Measurements from ENCODE around the gene ELP4. TPM values are rescaled to one million over a fixed set of nuclear protein-coding genes. Genes with fewer than 3 reads are reported as not detected.
"Not testable (repeated sequence)": the region's sequence is repeated elsewhere in the genome, so short reads cannot be mapped to it uniquely, and the experiment has no call there.

ELP4 gene
- total and polyA plus RNA-seq, 9 donors: 12.0 to 18.8 (median 15.3) TPM

- Histone ChIP-seq H3K4me3 (ENCODE audit: low read length) (no peak overlapping the region), H3K27me3 (ENCODE audit: control insufficient read depth, insufficient read depth, low read length) (no peaks in the 10 kb centered on the region), H3K4me1 (ENCODE audit: control insufficient read depth, insufficient read depth, low read length) (no peaks in the 10 kb centered on the region), H3K36me3 (ENCODE audit: control insufficient read depth, insufficient read depth, low read length) (no peaks in the 10 kb centered on the region), H3K9me3 (replicated peaks; ENCODE audit: control insufficient read depth, low read depth, low read length) (no peaks in the 10 kb centered on the region), H3K27ac (ENCODE audit: low read length) (no peak overlapping the region)
- WGBS (ENCODE audit: insufficient coverage): no CpG with 5 or more reads among the region's 1 CpG
- DNase-seq: no peak
These were observed 143.0 kb downstream of the ELP4 start for GRCh38 chr11:31652528-31652927.

GRCh38 chr11:31655483-31655882 lies 145.9 kb downstream of the ELP4 start:
- Histone ChIP-seq H3K4me1 (ENCODE audit: control insufficient read depth, insufficient read depth, low read length) (no peaks in the 10 kb centered on the region), H3K27me3 (ENCODE audit: control insufficient read depth, insufficient read depth, low read length) (no peaks in the 10 kb centered on the region), H3K36me3 (ENCODE audit: control insufficient read depth, insufficient read depth, low read length) (no peaks in the 10 kb centered on the region), H3K27ac (ENCODE audit: low read length) (no peak overlapping the region), H3K4me3 (ENCODE audit: low read length) (no peak overlapping the region), H3K9me3 (replicated peaks; ENCODE audit: control insufficient read depth, low read depth, low read length) (no peaks in the 10 kb centered on the region)
- no CpG with 5 or more reads among the region's 3 CpGs for WGBS (ENCODE audit: insufficient coverage)
- no peak for DNase-seq

GRCh38 chr11:31656051-31656450 lies 146.5 kb downstream of the ELP4 start:
- no peaks in the 10 kb centered on the region for H3K27me3 ChIP-seq (ENCODE audit: control insufficient read depth, insufficient read depth, low read length)
- no CpG with 5 or more reads among the region's 1 CpG for WGBS (ENCODE audit: insufficient coverage)

GRCh38 chr11:31657091-31657490 lies 147.5 kb downstream of the ELP4 start:
- Histone ChIP-seq H3K36me3 (ENCODE audit: control insufficient read depth, insufficient read depth, low read length) (no peaks in the 10 kb centered on the region), H3K4me3 (ENCODE audit: low read length) (no peak overlapping the region), H3K27ac (ENCODE audit: low read length) (no peak overlapping the region), H3K9me3 (replicated peaks; ENCODE audit: control insufficient read depth, low read depth, low read length) (no peaks in the 10 kb centered on the region), H3K27me3 (ENCODE audit: control insufficient read depth, insufficient read depth, low read length) (no peaks in the 10 kb centered on the region), H3K4me1 (ENCODE audit: control insufficient read depth, insufficient read depth, low read length) (no peaks in the 10 kb centered on the region)
- no peak for DNase-seq
- no CpG with 5 or more reads among the region's 1 CpG for WGBS (ENCODE audit: insufficient coverage)

More at GRCh38 chr11:31656051-31656450, 146.5 kb downstream of the ELP4 start:
- H3K27ac ChIP-seq (ENCODE audit: low read length): no peak overlapping the region
- no peaks in the 10 kb centered on the region for H3K9me3 ChIP-seq (replicated peaks; ENCODE audit: control insufficient read depth, low read depth, low read length)
- H3K4me1 ChIP-seq (ENCODE audit: control insufficient read depth, insufficient read depth, low read length): no peaks in the 10 kb centered on the region
- DNase-seq: no peak
- H3K36me3 ChIP-seq (ENCODE audit: control insufficient read depth, insufficient read depth, low read length): no peaks in the 10 kb centered on the region
- no peak overlapping the region for H3K4me3 ChIP-seq (ENCODE audit: low read length)

GRCh38 chr11:31664129-31664528 lies 154.6 kb downstream of the ELP4 start:
- Histone ChIP-seq H3K4me3 (ENCODE audit: low read length) (no peak overlapping the region), H3K27ac (ENCODE audit: low read length) (no peak overlapping the region), H3K36me3 (ENCODE audit: control insufficient read depth, insufficient read depth, low read length) (no peaks in the 10 kb centered on the region), H3K9me3 (replicated peaks; ENCODE audit: control insufficient read depth, low read depth, low read length) (no peaks in the 10 kb centered on the region), H3K4me1 (ENCODE audit: control insufficient read depth, insufficient read depth, low read length) (no peaks in the 10 kb centered on the region), H3K27me3 (ENCODE audit: control insufficient read depth, insufficient read depth, low read length) (no peaks in the 10 kb centered on the region)
- no CpG with 5 or more reads among the region's 3 CpGs for WGBS (ENCODE audit: insufficient coverage)
- no peak for DNase-seq

- no peak overlapping the region for H3K27ac ChIP-seq (ENCODE audit: low read length)
- no peak for DNase-seq
- H3K27me3 ChIP-seq (ENCODE audit: control insufficient read depth, insufficient read depth, low read length): no peaks in the 10 kb centered on the region
- 72% methylated on average over 2 of the region's 3 CpGs for WGBS (ENCODE audit: insufficient coverage)
- no peaks in the 10 kb centered on the region for H3K9me3 ChIP-seq (replicated peaks; ENCODE audit: control insufficient read depth, low read depth, low read length)
- H3K4me1 ChIP-seq (ENCODE audit: control insufficient read depth, insufficient read depth, low read length): no peaks in the 10 kb centered on the region
- H3K36me3 ChIP-seq (ENCODE audit: control insufficient read depth, insufficient read depth, low read length): no peaks in the 10 kb centered on the region
- H3K4me3 ChIP-seq (ENCODE audit: low read length): no peak overlapping the region
These were observed 155.4 kb downstream of the ELP4 start for GRCh38 chr11:31664954-31665353.

- Histone ChIP-seq H3K4me3 (ENCODE audit: low read length) (no peak overlapping the region), H3K9me3 (replicated peaks; ENCODE audit: control insufficient read depth, low read depth, low read length) (no peaks in the 10 kb centered on the region), H3K4me1 (ENCODE audit: control insufficient read depth, insufficient read depth, low read length) (no peaks in the 10 kb centered on the region), H3K27ac (ENCODE audit: low read length) (no peak overlapping the region), H3K36me3 (ENCODE audit: control insufficient read depth, insufficient read depth, low read length) (no peaks in the 10 kb centered on the region), H3K27me3 (ENCODE audit: control insufficient read depth, insufficient read depth, low read length) (no peaks in the 10 kb centered on the region)
- no peak for DNase-seq
- WGBS (ENCODE audit: insufficient coverage): 17% methylated on average over 1 of the region's 2 CpGs
These were observed 162.1 kb downstream of the ELP4 start for GRCh38 chr11:31671681-31672080.

GRCh38 chr11:31673108-31673507 lies 163.5 kb downstream of the ELP4 start:
- H3K4me3 ChIP-seq (ENCODE audit: low read length); H3K27ac ChIP-seq (ENCODE audit: low read length); H3K9me3 ChIP-seq (replicated peaks; ENCODE audit: control insufficient read depth, low read depth, low read length); H3K27me3 ChIP-seq (ENCODE audit: control insufficient read depth, insufficient read depth, low read length); H3K36me3 ChIP-seq (ENCODE audit: control insufficient read depth, insufficient read depth, low read length); H3K4me1 ChIP-seq (ENCODE audit: control insufficient read depth, insufficient read depth, low read length); DNase-seq: not testable (repeated sequence)
- 100% methylated on average over 1 of the region's 3 CpGs for WGBS (ENCODE audit: insufficient coverage)

GRCh38 chr11:31676280-31676982 lies 166.9 kb downstream of the ELP4 start:
- Histone ChIP-seq H3K27ac (ENCODE audit: low read length) (no peak overlapping the region), H3K36me3 (ENCODE audit: control insufficient read depth, insufficient read depth, low read length) (no peaks in the 10 kb centered on the region), H3K27me3 (ENCODE audit: control insufficient read depth, insufficient read depth, low read length) (no peaks in the 10 kb centered on the region), H3K4me3 (ENCODE audit: low read length) (no peak overlapping the region), H3K4me1 (ENCODE audit: control insufficient read depth, insufficient read depth, low read length) (no peaks in the 10 kb centered on the region), H3K9me3 (replicated peaks; ENCODE audit: control insufficient read depth, low read depth, low read length) (no peaks in the 10 kb centered on the region)
- WGBS (ENCODE audit: insufficient coverage): no CpG with 5 or more reads among the region's 1 CpG
- no peak for DNase-seq

- Histone ChIP-seq H3K4me3 (ENCODE audit: low read length) (no peak overlapping the region), H3K36me3 (ENCODE audit: control insufficient read depth, insufficient read depth, low read length) (no peaks in the 10 kb centered on the region), H3K9me3 (replicated peaks; ENCODE audit: control insufficient read depth, low read depth, low read length) (no peaks in the 10 kb centered on the region), H3K27ac (ENCODE audit: low read length) (no peak overlapping the region), H3K4me1 (ENCODE audit: control insufficient read depth, insufficient read depth, low read length) (no peaks in the 10 kb centered on the region), H3K27me3 (ENCODE audit: control insufficient read depth, insufficient read depth, low read length) (no peaks in the 10 kb centered on the region)
- no CpG with 5 or more reads among the region's 3 CpGs for WGBS (ENCODE audit: insufficient coverage)
- no peak for DNase-seq
These were observed 171.2 kb downstream of the ELP4 start for GRCh38 chr11:31680770-31681169.

- no peak for DNase-seq
- Histone ChIP-seq H3K36me3 (ENCODE audit: control insufficient read depth, insufficient read depth, low read length) (no peaks in the 10 kb centered on the region), H3K4me1 (ENCODE audit: control insufficient read depth, insufficient read depth, low read length) (no peaks in the 10 kb centered on the region), H3K9me3 (replicated peaks; ENCODE audit: control insufficient read depth, low read depth, low read length) (no peaks in the 10 kb centered on the region), H3K27me3 (ENCODE audit: control insufficient read depth, insufficient read depth, low read length) (no peaks in the 10 kb centered on the region), H3K27ac (ENCODE audit: low read length) (no peak overlapping the region), H3K4me3 (ENCODE audit: low read length) (no peak overlapping the region)
- no CpG with 5 or more reads among the region's 1 CpG for WGBS (ENCODE audit: insufficient coverage)
These were observed 177.7 kb downstream of the ELP4 start for GRCh38 chr11:31687256-31687655.

Data from muscle of leg (tissue), 11 donors.